NOMO-1 treated with DMSO at 0.1 percent for 48 hours (cell line): ENCODE measurements around the gene TNFRSF12A.
"Not testable (repeated sequence)": the region's sequence is repeated elsewhere in the genome, so short reads cannot be mapped to it uniquely, and the experiment has no call there.

ENCODE experiments used
- DNase-seq: peaks from one replicate; lab custom pipeline; 2025; ENCODE audit not compliant: unreplicated experiment; lab: John Stamatoyannopoulos, UW

Gene TNFRSF12A

DNA sequence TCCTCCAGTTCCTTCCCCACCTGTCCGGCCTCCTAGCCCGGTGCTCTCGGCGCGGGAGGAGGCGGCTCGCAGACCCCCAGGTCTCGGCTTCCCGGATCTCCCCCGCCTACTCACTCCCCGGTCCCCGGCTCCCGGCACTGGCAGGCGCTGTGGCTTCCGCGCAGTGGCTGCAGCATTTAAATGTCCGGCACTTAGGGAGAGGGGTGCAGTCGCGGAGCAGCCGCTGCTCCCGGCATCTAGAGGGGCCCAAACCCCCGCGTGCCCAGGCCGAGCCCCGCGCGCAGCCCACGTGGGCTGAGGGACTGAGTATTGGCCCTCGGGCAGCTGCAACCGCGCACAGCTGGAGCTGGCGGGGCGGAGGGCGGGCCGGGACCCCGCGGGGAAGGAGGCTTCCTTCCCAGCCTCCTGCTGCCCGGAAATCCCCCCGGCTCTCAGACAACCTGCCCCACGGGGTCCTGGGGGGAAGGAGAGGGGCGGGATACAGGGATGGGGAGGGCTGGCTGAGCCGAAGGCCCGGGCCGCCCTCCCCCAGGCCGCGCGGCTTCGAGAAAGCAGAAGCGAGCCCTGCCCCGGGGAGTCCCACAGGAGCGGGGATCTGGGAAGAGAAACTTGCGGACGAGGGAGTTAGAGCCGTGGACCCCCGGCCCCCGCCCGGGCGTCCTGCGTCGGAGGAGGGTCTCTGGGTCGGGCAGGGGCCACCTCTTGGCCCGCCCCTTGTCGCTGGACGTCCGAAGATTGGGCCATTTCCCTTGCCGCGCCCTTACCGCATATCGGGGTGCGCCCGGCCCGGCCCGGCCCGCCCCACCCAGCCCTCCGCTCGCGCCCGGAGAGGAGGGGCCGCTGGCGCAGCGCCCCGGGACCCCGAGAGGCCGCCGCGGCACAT, 25.8 kb downstream of the TNFRSF12A start, which contains the start of gene MMP25:
Gene MMP25, plus strand, starts transcription at position 804 of the 883 bp plus-strand sequence. CDS start 357 bp downstream, outside the sequence.
- DNase-seq: peak; percentile 39

DNA sequence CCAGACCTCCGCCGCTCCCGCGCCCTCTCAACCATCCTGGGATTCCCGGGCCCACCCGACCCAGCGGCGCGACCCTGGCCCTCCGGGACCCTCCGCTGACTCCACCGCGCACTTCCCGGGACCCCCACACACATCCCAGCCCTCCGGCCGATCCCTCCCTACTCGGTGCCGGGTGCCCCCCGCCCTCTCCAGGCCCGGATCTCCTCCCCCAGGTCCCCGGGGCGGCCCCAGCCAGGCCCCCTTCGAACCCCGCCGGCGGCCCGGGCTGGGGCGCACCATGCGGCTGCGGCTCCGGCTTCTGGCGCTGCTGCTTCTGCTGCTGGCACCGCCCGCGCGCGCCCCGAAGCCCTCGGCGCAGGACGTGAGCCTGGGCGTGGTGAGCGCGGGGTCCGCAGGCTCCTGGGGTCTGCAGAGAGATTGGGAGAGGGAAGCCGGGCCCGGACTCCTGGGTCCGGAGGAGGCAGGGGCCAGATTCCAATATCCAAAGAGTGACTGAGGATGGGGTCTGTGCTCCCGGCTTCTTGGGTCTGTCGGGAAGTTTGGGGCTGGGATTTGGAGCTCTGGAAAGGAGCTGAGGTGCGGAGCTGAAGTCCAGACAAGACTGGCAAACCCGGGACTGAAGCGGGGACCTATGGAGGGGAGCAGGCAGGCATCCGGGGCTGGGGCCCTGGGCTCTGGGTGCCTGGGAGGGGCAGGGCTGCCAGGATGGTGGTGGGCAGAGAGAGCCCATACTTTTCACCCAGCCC, 26.6 kb downstream of the TNFRSF12A start:
- DNase-seq: no peak

DNA sequence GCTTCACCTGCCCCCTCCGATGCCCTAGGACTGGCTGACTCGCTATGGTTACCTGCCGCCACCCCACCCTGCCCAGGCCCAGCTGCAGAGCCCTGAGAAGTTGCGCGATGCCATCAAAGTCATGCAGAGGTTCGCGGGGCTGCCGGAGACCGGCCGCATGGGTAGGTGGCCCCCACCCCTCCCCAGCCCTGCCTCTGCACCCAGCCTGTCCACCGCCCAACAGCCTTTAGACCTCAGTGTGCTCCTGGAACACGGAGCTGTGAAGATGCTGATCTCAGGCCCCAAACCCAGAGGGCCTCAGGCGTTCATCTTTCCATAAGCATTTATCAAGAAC, 27.2 kb downstream of the TNFRSF12A start:
- DNase-seq: no peak

DNA sequence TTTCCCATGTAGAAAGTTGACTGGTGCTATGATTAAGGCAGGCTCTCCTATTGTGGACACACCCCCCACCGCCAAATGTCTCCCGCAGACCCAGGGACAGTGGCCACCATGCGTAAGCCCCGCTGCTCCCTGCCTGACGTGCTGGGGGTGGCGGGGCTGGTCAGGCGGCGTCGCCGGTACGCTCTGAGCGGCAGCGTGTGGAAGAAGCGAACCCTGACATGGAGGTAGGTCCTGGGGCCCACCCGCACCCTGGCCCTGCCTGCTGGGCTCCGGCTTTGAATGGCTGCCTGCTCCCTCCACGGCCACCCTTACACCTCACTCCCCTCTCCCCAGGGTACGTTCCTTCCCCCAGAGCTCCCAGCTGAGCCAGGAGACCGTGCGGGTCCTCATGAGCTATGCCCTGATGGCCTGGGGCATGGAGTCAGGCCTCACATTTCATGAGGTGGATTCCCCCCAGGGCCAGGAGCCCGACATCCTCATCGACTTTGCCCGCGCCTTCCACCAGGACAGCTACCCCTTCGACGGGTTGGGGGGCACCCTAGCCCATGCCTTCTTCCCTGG, 29.8 kb downstream of the TNFRSF12A start:
- no peak for DNase-seq

DNA sequence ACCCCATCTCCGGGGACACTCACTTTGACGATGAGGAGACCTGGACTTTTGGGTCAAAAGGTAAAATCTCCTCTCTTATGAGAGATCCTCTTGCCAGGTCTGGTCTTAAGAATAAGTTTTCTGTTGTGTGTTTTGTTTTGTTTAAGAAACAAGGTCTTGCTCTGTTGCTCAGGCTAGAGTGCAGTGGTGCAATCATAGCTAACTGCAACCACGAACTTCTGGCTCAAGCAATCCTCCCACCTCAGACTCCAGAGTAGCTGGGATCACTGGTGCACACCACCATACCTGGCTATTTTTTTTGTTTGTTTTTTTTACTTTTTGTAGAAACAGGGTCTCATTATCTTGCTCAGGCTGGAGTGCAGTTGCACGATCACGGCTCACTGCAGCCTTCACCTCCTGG, 30.3 kb downstream of the TNFRSF12A start:
- DNase-seq: no peak

DNA sequence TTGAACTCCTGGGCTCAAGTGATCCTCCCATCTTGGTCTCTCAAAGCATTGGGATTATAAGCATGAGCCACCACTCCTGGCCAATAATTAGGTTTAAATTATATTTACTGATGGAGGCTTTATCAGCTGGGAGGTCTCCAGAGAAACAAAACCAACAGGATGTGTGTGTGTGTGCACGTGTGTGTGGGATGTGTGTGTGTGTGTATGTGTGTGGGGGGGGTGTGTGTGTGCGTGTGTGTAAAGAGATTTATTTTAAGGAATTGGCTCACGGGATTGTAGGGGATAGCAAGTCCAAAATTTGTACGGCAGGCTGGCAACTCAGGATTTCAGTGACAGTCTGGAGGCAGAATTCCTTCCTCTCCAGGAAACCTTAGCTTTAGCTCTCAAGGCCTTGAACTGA, 30.8 kb downstream of the TNFRSF12A start:
- DNase-seq: no peak

DNA sequence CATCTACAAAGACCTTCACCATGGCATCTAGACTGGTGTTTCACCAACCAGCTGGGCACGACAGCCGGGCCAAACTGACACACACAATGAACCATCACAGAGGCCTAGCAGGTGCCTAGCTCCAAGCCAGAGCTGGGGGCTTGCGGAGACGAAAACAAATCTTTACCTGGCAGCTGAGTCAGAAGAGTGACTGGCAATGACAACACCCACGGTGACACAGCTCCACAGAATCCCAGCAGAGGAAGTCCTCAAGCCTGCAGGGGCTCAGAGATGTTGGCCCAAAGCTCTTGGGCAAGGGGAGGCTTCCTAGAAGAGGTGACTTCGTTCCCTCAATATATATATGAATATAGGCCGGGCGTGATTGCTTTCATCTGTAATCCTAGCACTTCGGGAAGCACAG, 31.3 kb downstream of the TNFRSF12A start:
- no peak for DNase-seq

DNA sequence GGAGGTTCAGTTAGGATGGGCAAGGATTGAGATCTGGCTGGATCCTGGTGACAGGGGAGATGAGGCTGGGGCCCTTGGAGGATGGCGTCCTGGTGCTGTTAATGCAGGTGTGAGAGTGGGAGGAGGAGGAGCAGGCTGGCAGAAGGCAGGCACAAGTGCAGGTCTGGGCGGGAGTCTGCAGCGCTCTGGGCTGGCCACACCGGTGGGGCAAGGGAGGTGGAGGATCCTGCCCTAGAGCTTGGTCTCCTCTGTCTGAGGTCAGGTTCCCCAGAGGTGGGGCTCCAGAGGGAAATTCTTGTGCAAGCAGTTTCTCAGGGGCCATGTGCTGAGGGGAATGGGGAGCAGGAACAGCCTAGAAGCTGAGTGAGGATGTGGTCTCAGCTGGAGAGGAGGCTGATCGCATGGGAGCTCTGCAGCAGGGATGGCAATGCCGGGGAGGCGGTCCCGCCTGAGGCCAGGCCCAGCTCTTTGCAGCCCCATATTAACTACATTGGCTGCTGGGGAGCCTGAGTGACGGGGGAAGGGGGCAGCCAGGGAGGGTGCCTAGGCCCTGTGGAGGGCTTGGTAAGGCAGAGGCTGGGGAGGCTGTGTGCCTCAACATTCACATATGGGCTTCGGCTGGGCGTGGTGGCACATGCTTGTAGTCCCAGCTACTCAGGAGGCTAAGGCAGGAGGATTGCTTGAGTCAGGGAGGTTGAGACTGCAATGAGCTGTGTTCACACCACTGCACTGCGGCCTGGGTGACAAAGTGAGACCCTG, 32.6 kb downstream of the TNFRSF12A start:
- not testable (repeated sequence) for DNase-seq

DNA sequence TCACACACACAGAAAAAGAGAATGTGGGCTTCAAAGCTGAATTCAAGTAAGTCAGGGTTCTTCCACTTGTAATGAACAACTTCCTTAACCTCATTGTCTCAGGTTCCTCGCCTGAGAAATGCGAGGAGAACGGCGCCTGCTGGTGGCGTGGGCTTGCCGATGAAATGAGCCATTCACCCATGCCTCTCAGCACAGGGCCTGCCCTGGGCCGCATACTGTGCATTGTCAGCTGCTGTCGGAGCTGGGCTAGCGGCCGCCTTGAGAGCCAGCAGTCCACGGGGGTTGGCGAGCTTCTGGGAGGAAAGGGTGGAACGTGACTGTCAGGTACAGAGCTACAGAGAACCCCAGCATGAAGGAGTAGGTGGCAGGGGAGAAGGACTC, 33.2 kb downstream of the TNFRSF12A start:
- DNase-seq: peak; percentile 25

DNA sequence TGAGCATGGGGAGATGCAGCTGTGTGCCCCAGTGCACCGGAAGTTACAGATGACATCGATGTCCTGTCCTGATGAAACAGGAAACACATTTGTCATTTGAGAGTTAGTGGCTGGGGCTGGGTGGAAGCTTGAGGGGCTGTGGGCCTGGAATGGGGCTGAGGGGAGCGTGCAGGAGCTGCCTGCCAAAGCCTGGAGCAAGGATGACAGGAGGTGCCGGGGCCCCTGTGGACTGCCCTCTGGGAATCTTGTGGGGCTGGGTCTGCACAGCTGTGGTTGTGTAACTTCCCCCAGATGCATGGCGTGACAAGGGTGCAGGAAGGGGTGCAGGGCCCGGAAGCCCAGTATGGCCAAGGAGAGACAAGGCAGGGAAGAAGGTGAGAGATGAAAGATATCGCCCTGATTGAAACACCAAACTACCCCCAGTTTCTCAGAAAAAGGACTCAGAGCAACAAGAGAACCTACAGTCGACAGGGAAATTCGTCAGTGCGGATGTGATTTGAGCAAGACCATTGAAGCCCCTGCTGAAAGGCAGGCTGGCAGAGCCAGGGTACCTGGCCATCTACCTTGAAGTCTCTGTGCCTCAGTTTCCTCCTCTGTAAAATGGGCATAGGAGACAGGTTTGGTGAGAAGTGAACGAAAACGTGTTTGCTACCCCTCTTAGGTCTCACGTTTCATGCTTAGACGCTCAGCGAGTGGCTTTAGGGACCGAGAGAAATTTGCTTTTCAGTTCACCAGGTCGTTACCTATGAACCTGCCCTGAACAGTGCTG, 35.0 kb downstream of the TNFRSF12A start:
- peak; percentile 61 for DNase-seq

DNA sequence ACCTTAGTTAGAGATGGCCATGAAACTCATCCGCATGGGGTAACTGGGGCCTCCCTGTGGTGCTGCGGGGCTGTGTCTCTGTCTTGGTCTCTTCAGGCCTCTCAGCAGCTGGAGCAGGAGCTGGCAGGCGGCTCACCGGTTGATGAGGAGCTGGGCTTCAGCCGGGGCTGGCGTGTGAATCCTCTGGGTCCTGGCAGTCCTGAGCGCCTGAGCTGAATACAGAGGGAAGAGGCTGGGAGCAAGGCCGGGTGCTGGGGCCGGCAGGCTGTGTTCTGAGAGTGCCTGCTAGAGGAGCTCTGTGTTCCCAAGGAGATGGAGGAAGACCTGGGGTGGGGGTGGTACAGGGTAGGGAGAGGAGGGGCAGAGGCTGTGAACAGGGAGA, 35.6 kb downstream of the TNFRSF12A start:
- DNase-seq: not testable (repeated sequence)

DNA sequence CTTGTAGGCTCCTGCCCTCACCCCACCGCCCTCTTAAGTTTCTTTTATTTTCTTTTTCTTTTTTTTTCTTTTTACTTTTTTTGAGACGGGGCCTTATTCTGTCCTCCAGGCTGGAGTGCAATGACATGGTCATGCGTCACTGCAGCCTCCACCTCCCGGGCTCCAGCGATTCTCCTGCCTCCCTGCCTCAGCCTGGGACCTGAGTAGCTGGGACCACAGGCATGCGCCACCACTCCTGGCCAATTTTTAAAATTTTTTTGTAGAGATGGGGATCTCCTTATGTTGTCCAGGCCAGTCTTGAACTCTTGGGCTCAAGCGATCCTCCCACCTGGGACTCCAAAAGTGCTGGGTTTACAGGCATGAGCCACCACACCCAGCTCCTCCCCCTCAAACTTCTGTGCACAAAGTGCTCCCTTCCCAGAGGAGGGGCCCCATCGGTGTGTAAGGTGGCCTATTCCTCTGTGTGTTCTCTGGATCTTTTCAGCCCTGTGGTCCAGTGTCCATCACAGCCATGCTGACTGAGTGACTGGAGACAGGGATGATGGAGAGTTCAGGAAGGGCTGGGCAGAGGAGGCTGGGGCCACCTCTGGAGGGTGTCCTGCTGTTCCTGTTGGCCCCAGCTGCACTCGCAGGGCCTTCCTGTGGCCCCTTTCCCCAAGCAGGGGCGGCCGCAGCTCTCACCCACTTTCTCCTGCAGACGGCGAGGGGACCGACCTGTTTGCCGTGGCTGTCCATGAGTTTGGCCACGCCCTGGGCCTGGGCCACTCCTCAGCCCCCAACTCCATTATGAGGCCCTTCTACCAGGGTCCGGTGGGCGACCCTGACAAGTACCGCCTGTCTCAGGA, 36.4 kb downstream of the TNFRSF12A start:
- no peak for DNase-seq

DNA sequence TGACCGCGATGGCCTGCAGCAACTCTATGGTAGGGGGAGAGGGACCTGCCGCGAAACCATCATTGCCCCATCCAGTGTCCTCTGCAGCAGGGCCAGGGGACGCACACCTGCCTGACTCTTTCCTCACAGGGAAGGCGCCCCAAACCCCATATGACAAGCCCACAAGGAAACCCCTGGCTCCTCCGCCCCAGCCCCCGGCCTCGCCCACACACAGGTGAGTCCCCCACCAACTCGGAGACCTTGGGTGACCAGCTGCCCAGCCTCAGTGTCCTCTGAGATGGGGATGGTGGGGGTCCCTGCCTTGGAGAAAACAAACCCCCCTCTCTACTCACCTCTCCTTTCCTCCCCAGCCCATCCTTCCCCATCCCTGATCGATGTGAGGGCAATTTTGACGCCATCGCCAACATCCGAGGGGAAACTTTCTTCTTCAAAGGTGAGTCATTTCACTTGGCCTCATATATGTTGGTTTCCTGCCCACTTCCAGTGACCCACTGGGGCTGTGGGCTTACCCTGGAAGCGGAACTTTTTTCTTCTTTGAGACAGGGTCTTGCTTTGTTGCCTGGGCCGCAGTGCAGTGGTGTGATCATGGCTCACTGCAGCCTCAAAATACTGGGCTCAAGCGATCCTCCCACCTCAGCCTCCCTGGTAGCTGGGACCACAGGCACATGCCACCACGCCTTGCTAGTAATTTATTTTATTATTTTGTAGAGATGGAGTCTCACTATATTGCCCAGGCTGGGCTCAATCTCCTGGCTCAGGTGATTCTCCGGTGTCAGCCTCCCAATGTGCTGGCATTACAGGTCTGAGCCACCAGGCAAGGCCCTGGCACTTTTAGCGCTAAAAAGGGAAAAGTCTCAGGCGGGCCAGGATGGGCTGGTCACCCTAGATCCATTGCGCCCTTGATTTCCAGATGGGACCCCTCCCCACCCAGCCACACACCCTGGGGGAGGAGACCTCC, 37.3 kb downstream of the TNFRSF12A start:
- DNase-seq: no peak

DNA sequence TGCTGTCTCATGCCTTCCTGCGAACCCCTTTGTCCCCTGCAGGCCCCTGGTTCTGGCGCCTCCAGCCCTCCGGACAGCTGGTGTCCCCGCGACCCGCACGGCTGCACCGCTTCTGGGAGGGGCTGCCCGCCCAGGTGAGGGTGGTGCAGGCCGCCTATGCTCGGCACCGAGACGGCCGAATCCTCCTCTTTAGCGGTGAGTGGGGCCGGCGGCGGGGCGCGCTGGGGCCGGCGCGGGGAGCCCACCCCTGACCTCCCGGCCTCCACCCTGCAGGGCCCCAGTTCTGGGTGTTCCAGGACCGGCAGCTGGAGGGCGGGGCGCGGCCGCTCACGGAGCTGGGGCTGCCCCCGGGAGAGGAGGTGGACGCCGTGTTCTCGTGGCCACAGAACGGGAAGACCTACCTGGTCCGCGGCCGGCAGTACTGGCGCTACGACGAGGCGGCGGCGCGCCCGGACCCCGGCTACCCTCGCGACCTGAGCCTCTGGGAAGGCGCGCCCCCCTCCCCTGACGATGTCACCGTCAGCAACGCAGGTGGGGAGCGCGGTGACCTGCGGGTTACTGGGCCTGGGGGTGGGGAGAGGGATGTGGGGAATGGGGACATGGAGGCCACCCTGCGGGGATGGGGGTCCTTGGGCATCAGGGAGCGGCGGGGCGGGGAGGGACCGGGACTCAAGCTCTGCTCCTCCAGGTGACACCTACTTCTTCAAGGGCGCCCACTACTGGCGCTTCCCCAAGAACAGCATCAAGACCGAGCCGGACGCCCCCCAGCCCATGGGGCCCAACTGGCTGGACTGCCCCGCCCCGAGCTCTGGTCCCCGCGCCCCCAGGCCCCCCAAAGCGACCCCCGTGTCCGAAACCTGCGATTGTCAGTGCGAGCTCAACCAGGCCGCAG, 38.2 kb downstream of the TNFRSF12A start:
- peak; percentile 44 for DNase-seq

DNA sequence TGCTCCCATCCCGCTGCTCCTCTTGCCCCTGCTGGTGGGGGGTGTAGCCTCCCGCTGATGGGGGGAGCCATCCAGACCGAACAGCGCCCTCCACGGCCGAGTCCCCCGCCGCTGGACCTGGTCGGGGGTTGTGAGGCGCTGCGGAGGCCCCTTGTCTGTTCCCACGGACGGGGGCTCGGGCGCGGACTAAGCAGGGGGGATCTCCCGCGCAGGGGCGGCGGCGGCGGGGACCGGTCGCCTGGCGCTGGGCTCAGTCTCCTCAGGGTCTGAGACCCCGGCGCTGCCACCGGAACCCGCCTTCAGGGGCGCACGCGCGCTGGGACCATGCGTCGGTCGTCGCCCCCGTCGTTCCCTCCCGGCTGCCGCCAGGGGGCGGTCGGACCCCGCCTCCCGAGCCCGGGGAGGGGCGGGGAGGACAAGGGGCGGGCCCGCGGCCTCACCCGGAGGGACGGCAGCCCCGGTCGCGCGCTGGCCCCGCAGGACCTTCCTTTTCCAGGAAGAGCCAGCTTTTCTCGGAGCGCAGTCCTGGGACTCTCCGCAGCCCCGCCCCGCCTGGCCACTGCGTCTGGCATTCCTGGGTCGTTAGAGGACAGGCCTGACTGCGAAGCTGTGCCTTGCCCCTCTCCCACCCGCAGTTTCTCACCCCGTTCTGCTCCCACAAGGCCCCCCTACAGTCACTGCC, 39.0 kb downstream of the TNFRSF12A start:
- peak; percentile 72 for DNase-seq

DNA sequence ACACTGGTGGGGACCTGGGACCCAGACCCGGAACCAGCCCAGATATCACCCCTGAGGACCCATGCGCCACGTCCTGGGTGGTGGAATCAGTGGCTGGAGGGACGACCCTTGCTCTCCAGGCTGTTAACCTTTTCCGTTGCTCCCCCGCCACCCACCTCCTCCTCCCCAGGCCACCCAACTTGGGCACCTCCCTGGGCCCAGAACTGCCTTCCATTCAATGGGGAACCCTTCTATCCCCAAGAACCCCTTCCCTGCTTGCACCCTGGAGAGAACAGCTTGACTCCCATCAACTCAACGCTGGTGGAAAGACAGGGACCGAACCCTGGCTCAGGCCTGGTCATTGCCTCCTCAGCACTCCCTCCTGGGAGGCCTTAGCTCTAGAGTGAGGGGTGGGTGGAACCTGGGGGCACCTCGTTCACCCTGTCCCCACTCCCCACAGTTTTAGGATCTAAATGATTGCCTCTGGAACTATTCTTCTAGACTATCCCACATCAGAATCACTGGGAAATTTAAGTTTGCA, 39.6 kb downstream of the TNFRSF12A start:
- no peak for DNase-seq
